ENCODE results near the gene AMD1.
"Not testable (repeated sequence)": the region's sequence is repeated elsewhere in the genome, so short reads cannot be mapped to it uniquely, and the experiment has no call there.

Gene AMD1

GRCh38 chr6:110873981-110874879, at the start of gene AMD1:
Gene AMD1 (plus strand): TSS chr6:110874785. CDS start chr6:110875106, 321 bp downstream.
- DNase-seq (ENCODE audit: low read depth in 2 of 2): peak; percentile 87 to 94

- DNase-seq (ENCODE audit: low read depth in 2 of 2): no peak
Observed at GRCh38 chr6:110826236-110827129, 48.1 kb upstream of the AMD1 start.

GRCh38 chr6:110828396-110828795, 46.2 kb upstream of the AMD1 start:
- DNase-seq (ENCODE audit: low read depth in 2 of 2): no peak

GRCh38 chr6:110831405-110831804, 43.2 kb upstream of the AMD1 start:
- no peak for DNase-seq (ENCODE audit: low read depth in 2 of 2)

GRCh38 chr6:110833831-110834230, 40.8 kb upstream of the AMD1 start:
- no peak for DNase-seq (ENCODE audit: low read depth in 2 of 2)

GRCh38 chr6:110835751-110836150, 38.8 kb upstream of the AMD1 start:
- not testable (repeated sequence) for DNase-seq (ENCODE audit: low read depth in 2 of 2)

GRCh38 chr6:110841266-110841665, 33.3 kb upstream of the AMD1 start:
- DNase-seq (ENCODE audit: low read depth in 2 of 2): no peak

GRCh38 chr6:110849781-110850180, 24.8 kb upstream of the AMD1 start:
- no peak for DNase-seq (ENCODE audit: low read depth in 2 of 2)

- no peak for DNase-seq (ENCODE audit: low read depth in 2 of 2)
Observed at GRCh38 chr6:110852773-110853172, 21.8 kb upstream of the AMD1 start.

- DNase-seq (ENCODE audit: low read depth in 2 of 2): no peak
Observed at GRCh38 chr6:110853754-110854477, 20.7 kb upstream of the AMD1 start.

GRCh38 chr6:110856296-110856695, 18.3 kb upstream of the AMD1 start:
- DNase-seq (ENCODE audit: low read depth in 2 of 2): no peak

GRCh38 chr6:110858016-110858415, 16.6 kb upstream of the AMD1 start:
- DNase-seq (ENCODE audit: low read depth in 2 of 2): no peak

- no peak for DNase-seq (ENCODE audit: low read depth in 2 of 2)
Observed at GRCh38 chr6:110858562-110859214, 15.9 kb upstream of the AMD1 start.

GRCh38 chr6:110859335-110859792, 15.2 kb upstream of the AMD1 start:
- DNase-seq (ENCODE audit: low read depth in 2 of 2): no peak

GRCh38 chr6:110864824-110865223, 9.8 kb upstream of the AMD1 start:
- DNase-seq (ENCODE audit: low read depth in 2 of 2): no peak

- peak; percentile 16 to 27 for DNase-seq (ENCODE audit: low read depth in 2 of 2)
Observed at GRCh38 chr6:110874880-110875547, 429 bp downstream of the AMD1 start.

GRCh38 chr6:110875548-110876169, 1.1 kb downstream of the AMD1 start:
- DNase-seq (ENCODE audit: low read depth in 2 of 2): peak; percentile 41 to 52

GRCh38 chr6:110876170-110876773, 1.7 kb downstream of the AMD1 start:
- peak; percentile 49 to 64 for DNase-seq (ENCODE audit: low read depth in 2 of 2)

- no peak for DNase-seq (ENCODE audit: low read depth in 2 of 2)
Observed at GRCh38 chr6:110876806-110877564, 2.4 kb downstream of the AMD1 start.
